PC-9 (cell line): ENCODE results near the gene CPXM2. TPM values are rescaled to one million over a fixed set of nuclear protein-coding genes. Genes with fewer than 3 reads are reported as not detected.

ENCODE experiments used
- BruUV-seq: library from RNA; stranded (reverse); fragments of 400-500 nt; replicated peaks from 2 replicates; lab custom pipeline; 2021; lab: Mats Ljungman, UMichigan
- CTCF ChIA-PET: fragments of 300-600 bp; sonication (Branson Sonifier 250); formaldehyde crosslinking; loops from one replicate; lab custom pipeline; 2022; ENCODE audit warnings: antibody characterized with exemption; lab: Charles Lee
- POLR2A ChIA-PET: fragments of 300-600 bp; sonication (Branson Sonifier 250); formaldehyde crosslinking; loops from one replicate; lab custom pipeline; 2022; ENCODE audit warnings: antibody characterized with exemption; ENCODE audit not compliant: unreplicated experiment; lab: Charles Lee
- DNase-seq, 2 experiments: peaks; one replicate each; pipeline versions ENCODE4 v3.0.0 to v3.0.0-alpha.2; 2015 to 2022; ENCODE audit warnings: mixed read lengths in 1 of 2
- H2AFZ ChIP-seq: fragments of 200-600 bp; sonication (generic); 2 replicates; pipeline ENCODE4 v1.8.1; 2017; ENCODE audit warnings: antibody characterized with exemption
- H3F3A ChIP-seq: fragments of 200-600 bp; sonication (generic); 2 replicates; pipeline ENCODE4 v1.8.1; 2017; ENCODE audit warnings: antibody characterized with exemption, mild to moderate bottlenecking, low read depth; ENCODE audit not compliant: insufficient read depth
- H3K27ac ChIP-seq: fragments of 200-600 bp; sonication (generic); 2 replicates; pipeline ENCODE4 v1.6.1; 2016; ENCODE audit warnings: mixed run types
- H3K27me3 ChIP-seq: fragments of 200-600 bp; sonication (generic); 2 replicates; pipeline ENCODE4 v1.6.1; 2016; ENCODE audit warnings: low read depth, mixed run types; ENCODE audit not compliant: insufficient read depth
- H3K36me3 ChIP-seq: fragments of 200-600 bp; sonication (generic); 2 replicates; pipeline ENCODE4 v1.6.1; 2016; ENCODE audit warnings: low read depth, mixed run types
- H3K4me1 ChIP-seq: fragments of 200-600 bp; sonication (generic); replicated peaks from 2 replicates; pipeline ENCODE4 v1.6.1; 2016; ENCODE audit warnings: mixed run types; ENCODE audit not compliant: insufficient read depth
- H3K4me2 ChIP-seq: fragments of 200-600 bp; sonication (generic); 2 replicates; pipeline ENCODE4 v1.6.1; 2017; ENCODE audit warnings: mixed run types
- H3K4me3 ChIP-seq: fragments of 200-600 bp; sonication (generic); 2 replicates; pipeline ENCODE4 v1.6.1; 2016; ENCODE audit warnings: mixed run types
- H3K79me2 ChIP-seq: fragments of 200-600 bp; sonication (generic); 2 replicates; pipeline ENCODE4 v1.6.1; 2017; ENCODE audit warnings: low read depth, mixed run types
- H3K9me2 ChIP-seq: fragments of 200-600 bp; sonication (generic); 2 replicates; pipeline ENCODE4 v1.8.1; 2017; ENCODE audit warnings: mild to moderate bottlenecking; ENCODE audit not compliant: insufficient read depth
- H3K9me3 ChIP-seq: fragments of 200-600 bp; sonication (generic); 2 replicates; pipeline ENCODE4 v1.8.1; 2016; ENCODE audit warnings: low read depth; ENCODE audit not compliant: insufficient read depth
- H4K20me1 ChIP-seq: fragments of 200-600 bp; sonication (generic); 2 replicates; pipeline ENCODE4 v1.8.1; 2017; ENCODE audit not compliant: insufficient read depth
- CTCF ChIP-seq: fragments of 200-600 bp; sonication (generic); conservative IDR thresholded peaks from 2 replicates; pipeline ENCODE4 v1.6.1; 2017; ENCODE audit warnings: mixed run types, antibody characterized with exemption, mild to moderate bottlenecking, moderate library complexity
- EZH2 ChIP-seq: fragments of 200-600 bp; sonication (generic); IDR thresholded peaks from 2 replicates; pipeline ENCODE4 v1.8.0; 2017; ENCODE audit warnings: antibody characterized with exemption, low read depth
- intact Hi-C: fragments of 100-400 bp; cut with micrococcal nuclease; formaldehyde crosslinking; loops from one replicate; pipeline ENCODE4 v1.10.0; 2022; ENCODE audit not compliant: unreplicated experiment
- total RNA-seq: library from RNA; stranded (reverse); gene quantifications from 2 replicates; pipeline ENCODE4 v1.2.3, GENCODE V29; 2021

CPXM2 gene
- total RNA-seq, 1 experiment from 2014 or later: not detected

- ChIA-PET CTCF (no interaction called here), POLR2A (no interaction called here)
- peaks cover 12% of the 10 kb centered on the region; the same call in 1 of the 2 replicates for H3K27me3 ChIP-seq
- no peak for DNase-seq
- H3K4me3 ChIP-seq: no peak overlapping the region
- BruUV-seq: no TSS peak
- H3F3A ChIP-seq: no peaks in the 10 kb centered on the region
- TF ChIP-seq EZH2: no peak
- TF ChIP-seq CTCF: no peak
- no peaks in the 10 kb centered on the region for H3K4me1 ChIP-seq
- intact Hi-C loops: no loop called here
- H3K36me3 ChIP-seq: no peaks in the 10 kb centered on the region
- H3K4me2 ChIP-seq: no peak overlapping the region
- no peaks in the 10 kb centered on the region for H3K79me2 ChIP-seq
- H3K9me3 ChIP-seq: no peaks in the 10 kb centered on the region; the same call in 1 of the 2 replicates
- H3K9me2 ChIP-seq: no peaks in the 10 kb centered on the region
- no peaks in the 10 kb centered on the region for H4K20me1 ChIP-seq
- H2AFZ ChIP-seq: no peak overlapping the region
- H3K27ac ChIP-seq: no peak overlapping the region
Measured at GRCh38 chr10:123879606-123880257, 11.9 kb downstream of the CPXM2 start.

GRCh38 chr10:123878666-123879303 is 12.8 kb downstream of the CPXM2 start:
- Histone ChIP-seq H3K79me2 (no peaks in the 10 kb centered on the region), H4K20me1 (no peaks in the 10 kb centered on the region), H3K27ac (no peak overlapping the region), H3K4me2 (no peak overlapping the region), H3K27me3 (peaks cover 12% of the 10 kb centered on the region; the same call in 1 of the 2 replicates), H3K9me2 (no peaks in the 10 kb centered on the region), H2AFZ (no peak overlapping the region), H3K4me3 (no peak overlapping the region), H3K4me1 (no peaks in the 10 kb centered on the region), H3K36me3 (no peaks in the 10 kb centered on the region), H3K9me3 (no peaks in the 10 kb centered on the region; the same call in 1 of the 2 replicates), H3F3A (no peaks in the 10 kb centered on the region)
- ChIA-PET POLR2A (no interaction called here), CTCF (no interaction called here)
- no TSS peak for BruUV-seq
- TF ChIP-seq CTCF: no peak
- no peak for TF ChIP-seq EZH2
- no peak for DNase-seq
- intact Hi-C loops: no loop called here

GRCh38 chr10:123870260-123870659 is 21.3 kb downstream of the CPXM2 start:
- Histone ChIP-seq H4K20me1 (no peaks in the 10 kb centered on the region), H3K4me1 (no peaks in the 10 kb centered on the region), H3K9me3 (no peaks in the 10 kb centered on the region), H2AFZ (no peak overlapping the region), H3K27ac (no peak overlapping the region), H3K4me2 (no peak overlapping the region), H3F3A (no peaks in the 10 kb centered on the region), H3K27me3 (peaks cover 47% of the 10 kb centered on the region), H3K79me2 (no peaks in the 10 kb centered on the region), H3K4me3 (no peak overlapping the region), H3K9me2 (no peaks in the 10 kb centered on the region), H3K36me3 (no peaks in the 10 kb centered on the region)
- CTCF ChIA-PET: no interaction called here
- POLR2A ChIA-PET: interaction anchor here (0.6 kb wide), 1 partner anchor 126 kb away, joined by 8 read pairs; no protein-coding TSS in a partner anchor
- no TSS peak for BruUV-seq
- TF ChIP-seq CTCF: no peak
- TF ChIP-seq EZH2: no peak
- no peak for DNase-seq
- intact Hi-C loops: no loop called here
